Gastrocnemius medialis (tissue), 4 donors: ENCODE results near the gene ADAMTS2. TPM values are rescaled to one million over a fixed set of nuclear protein-coding genes. Genes with fewer than 3 reads are reported as not detected.

Source experiments
- ATAC-seq, 2 donors: fragments of 150-250 bp; one replicate each; pipeline ENCODE4 v1.9.1; 2016
- DNase-seq, 2 donors: peaks; one replicate each; pipeline ENCODE4 v3.0.0-alpha.2; 2019
- H3K27ac ChIP-seq, 4 donors: fragments of 200-600 bp; sonication (generic); 1 replicate in 1 of 4; 2 replicates in 3 of 4; pipeline ENCODE4 v1.5.1; 2016 to 2018; ENCODE audit warnings: mild to moderate bottlenecking in 2 of 4, moderate library complexity in 1 of 4
- H3K27me3 ChIP-seq, 3 donors: fragments of 200-600 bp; sonication (generic) in 2 of 3; 1 replicate in 1 of 3; 2 replicates in 2 of 3; pipeline versions ENCODE4 v1.5.1 to v1.6.0; 2016 to 2019; ENCODE audit warnings: mild to moderate bottlenecking in 1 of 3, moderate library complexity in 1 of 3
- H3K36me3 ChIP-seq, 2 donors: fragments of 200-600 bp; sonication (generic) in 1 of 2; one replicate each; pipeline ENCODE4 v1.5.1; 2017 to 2018
- H3K4me1 ChIP-seq, 2 donors: fragments of 200-600 bp; sonication (generic) in 1 of 2; one replicate each; pipeline ENCODE4 v1.5.1; 2016 to 2017; ENCODE audit warnings: mild to moderate bottlenecking in 2 of 2
- H3K4me3 ChIP-seq, 4 donors: fragments of 200-600 bp; sonication (generic) in 3 of 4; 1 replicate in 1 of 4; 2 replicates in 3 of 4; pipeline ENCODE4 v1.5.1; 2016 to 2019; ENCODE audit warnings: mild to moderate bottlenecking in 2 of 4
- H3K9me3 ChIP-seq, 3 donors: fragments of 200-600 bp; sonication (generic) in 2 of 3; 1 replicate in 1 of 3; 2 replicates in 2 of 3; pipeline ENCODE4 v1.5.1; 2016 to 2019
- CTCF ChIP-seq, 5 experiments: fragments of 450-650 bp in 3 of 5; fragments of 200-600 bp in 2 of 5; sonication (generic) in 2 of 5; IDR thresholded peaks in 4 of 5; conservative IDR thresholded peaks in 1 of 5; 1 replicate in 4 of 5; 2 replicates in 1 of 5; pipeline ENCODE4 v1.5.1; 2016 to 2019; ENCODE audit warnings: antibody characterized with exemption in 5 of 5, mild to moderate bottlenecking in 3 of 5, moderate library complexity in 3 of 5
- POLR2A ChIP-seq, 2 donors: fragments of 450-650 bp; IDR thresholded peaks; one replicate each; pipeline ENCODE4 v1.6.1; 2017; ENCODE audit warnings: antibody characterized with exemption in 2 of 2, mild to moderate bottlenecking in 2 of 2, moderate library complexity in 2 of 2
- in situ Hi-C, 4 donors: fragments of 200-750 bp; cut with MboI; loops; one replicate each; pipeline versions ENCODE4 v1.15.0 to v1.8.0; 2017; ENCODE audit warnings: low sequenced_read_pairs in 4 of 4
- intact Hi-C: fragments of 100-400 bp; cut with DNase I; formaldehyde crosslinking; loops from one replicate; pipeline ENCODE4 v1.15.1; 2023; ENCODE audit warnings: low total_unique reads
- total RNA-seq, 4 donors: library from RNA; depleted of rRNA; stranded (reverse); fragments of >200 nt; gene quantifications; one replicate each; pipeline versions ENCODE4 v1.1.0 to v1.2.3, GENCODE V29; 2016

Gene ADAMTS2
- total RNA-seq, 4 donors from 2014 or later = 0.78 to 3.8 (median 2.0) TPM

- no peak for DNase-seq
Observed at GRCh38 chr5:179153341-179153901, 191.8 kb downstream of the ADAMTS2 start.

GRCh38 chr5:179152941-179153340, 192.3 kb downstream of the ADAMTS2 start:
- Histone ChIP-seq H3K27me3 (no peaks in the 10 kb centered on the region), H3K4me1 (no peaks in the 10 kb centered on the region), H3K9me3 (no peaks in the 10 kb centered on the region), H3K4me3 (no peak overlapping the region), H3K27ac (no peak overlapping the region), H3K36me3 (no peaks in the 10 kb centered on the region)
- ATAC-seq = no peak
- DNase-seq = no peak
- intact Hi-C loops (no loop called here), in situ Hi-C loops (no loop called here)
- no peak for TF ChIP-seq POLR2A (IDR thresholded peaks at IDR 0.05)
- TF ChIP-seq CTCF (IDR thresholded peaks at IDR 0.05 in 4 of 5, conservative IDR thresholded peaks at IDR 0.05 in 1 of 5) = no peak

More at GRCh38 chr5:179153341-179153901, 191.8 kb downstream of the ADAMTS2 start:
- Histone ChIP-seq H3K27me3 (no peaks in the 10 kb centered on the region), H3K4me3 (no peak overlapping the region), H3K9me3 (no peaks in the 10 kb centered on the region), H3K36me3 (no peaks in the 10 kb centered on the region), H3K4me1 (no peaks in the 10 kb centered on the region), H3K27ac (no peak overlapping the region)
- in situ Hi-C loops (no loop called here), intact Hi-C loops (no loop called here)
- TF ChIP-seq CTCF (IDR thresholded peaks at IDR 0.05 in 4 of 5, conservative IDR thresholded peaks at IDR 0.05 in 1 of 5) = no peak
- no peak for TF ChIP-seq POLR2A (IDR thresholded peaks at IDR 0.05)
- no peak for ATAC-seq

- TF ChIP-seq POLR2A (IDR thresholded peaks at IDR 0.05) (no peak), CTCF (IDR thresholded peaks at IDR 0.05 in 4 of 5, conservative IDR thresholded peaks at IDR 0.05 in 1 of 5) (no peak)
- Histone ChIP-seq H3K27me3 (no peaks in the 10 kb centered on the region), H3K9me3 (no peaks in the 10 kb centered on the region), H3K27ac (no peak overlapping the region), H3K4me3 (no peak overlapping the region), H3K4me1 (no peaks in the 10 kb centered on the region), H3K36me3 (no peaks in the 10 kb centered on the region)
- DNase-seq (no peak), ATAC-seq (no peak)
- in situ Hi-C loops (no loop called here), intact Hi-C loops (no loop called here)
Observed at GRCh38 chr5:179152144-179152895, 192.9 kb downstream of the ADAMTS2 start.

- H3K9me3 ChIP-seq = no peaks in the 10 kb centered on the region
- intact Hi-C loops (no loop called here), in situ Hi-C loops (no loop called here)
- no peak for TF ChIP-seq CTCF (IDR thresholded peaks at IDR 0.05 in 4 of 5, conservative IDR thresholded peaks at IDR 0.05 in 1 of 5)
- TF ChIP-seq POLR2A (IDR thresholded peaks at IDR 0.05) = no peak
- H3K27ac ChIP-seq = no peak overlapping the region
- no peaks in the 10 kb centered on the region for H3K27me3 ChIP-seq
- H3K4me1 ChIP-seq = no peaks in the 10 kb centered on the region
- H3K4me3 ChIP-seq = no peak overlapping the region
- ATAC-seq (no peak), DNase-seq (no peak)
- no peaks in the 10 kb centered on the region for H3K36me3 ChIP-seq
Observed at GRCh38 chr5:179151286-179152118, 193.8 kb downstream of the ADAMTS2 start.
